CD4-positive, CD25-positive, alpha-beta regulatory T cell (primary cell): ENCODE results near the gene IRF4. TPM values are rescaled to one million over a fixed set of nuclear protein-coding genes. Genes with fewer than 3 reads are reported as not detected.
"Not testable (repeated sequence)": the region's sequence is repeated elsewhere in the genome, so short reads cannot be mapped to it uniquely, and the experiment has no call there.

Experiments
- ATAC-seq, 2 donors: fragments of 150-1000 bp; cut with Tn5 transposase; one replicate each; pipeline ENCODE4 v1.10.0; 2021; ENCODE audit warnings: low read depth in 2 of 2, moderate number of reproducible peaks in 2 of 2, moderate library complexity in 1 of 2
- DNase-seq, 3 donors: peaks; one replicate each; pipeline versions ENCODE4 v3.0.0 to v3.0.0-alpha.2; 2012 to 2022; ENCODE audit warnings: mixed read lengths in 1 of 3
- H3K27ac ChIP-seq: one replicate; pipeline ENCODE4 v1.7.0; 2013; ENCODE audit warnings: mild to moderate bottlenecking, low read length; ENCODE audit not compliant: insufficient read depth, poor library complexity, severe bottlenecking
- H3K27me3 ChIP-seq: one replicate; pipeline ENCODE4 v1.7.0; 2013; ENCODE audit warnings: low read length; ENCODE audit not compliant: control insufficient read depth, insufficient read depth
- H3K36me3 ChIP-seq: one replicate; pipeline ENCODE4 v1.7.0; 2013; ENCODE audit warnings: mild to moderate bottlenecking, low read length, moderate library complexity; ENCODE audit not compliant: control insufficient read depth, insufficient read depth
- H3K4me1 ChIP-seq: 2 replicates; pipeline ENCODE4 v1.7.0; 2013; ENCODE audit warnings: mild to moderate bottlenecking, low read length; ENCODE audit not compliant: insufficient read depth, control insufficient read depth, poor library complexity, severe bottlenecking
- H3K4me3 ChIP-seq: one replicate; pipeline ENCODE4 v1.7.0; 2013; ENCODE audit warnings: low read depth, mild to moderate bottlenecking, low read length, moderate library complexity
- H3K9me3 ChIP-seq, 2 experiments: 1 replicate in 1 of 2; 2 replicates in 1 of 2; pipeline ENCODE4 v1.7.0; 2013; ENCODE audit warnings: low read length in 2 of 2, mild to moderate bottlenecking in 1 of 2, moderate library complexity in 1 of 2; ENCODE audit not compliant: control insufficient read depth in 2 of 2
- H3K27ac Mint-ChIP-seq, 3 donors: one replicate each; pipeline ENCODE4 v1.8.0; 2020 to 2022; ENCODE audit warnings: mild to moderate bottlenecking in 3 of 3, mixed read lengths in 3 of 3, moderate library complexity in 2 of 3
- H3K27me3 Mint-ChIP-seq: one replicate; pipeline ENCODE4 v1.8.0; 2022; ENCODE audit warnings: mild to moderate bottlenecking, mixed read lengths
- H3K36me3 Mint-ChIP-seq: one replicate; pipeline ENCODE4 v1.8.0; 2020; ENCODE audit warnings: mixed read lengths
- H3K4me1 Mint-ChIP-seq, 4 donors: one replicate each; pipeline ENCODE4 v1.8.0; 2020 to 2022; ENCODE audit warnings: mixed read lengths in 4 of 4, mild to moderate bottlenecking in 1 of 4
- H3K4me3 Mint-ChIP-seq, 4 donors: one replicate each; pipeline ENCODE4 v1.8.0; 2020 to 2022; ENCODE audit warnings: mild to moderate bottlenecking in 4 of 4, mixed read lengths in 4 of 4, moderate library complexity in 3 of 4
- H3K9me3 Mint-ChIP-seq, 7 donors: one replicate each; pipeline ENCODE4 v1.8.0; 2020 to 2022; ENCODE audit warnings: mixed read lengths in 7 of 7, mild to moderate bottlenecking in 3 of 7, moderate library complexity in 2 of 7
- polyA plus RNA-seq, 4 donors: library from polyadenylated mRNA; unstranded; fragments of 300-500 nt; fragmentation: Illumina TruSeq; gene quantifications; one replicate each; pipeline ENCODE4 v1.2.3, GENCODE V29; 2021
- total RNA-seq: library from RNA; stranded (reverse); gene quantifications from one replicate; pipeline ENCODE4 v1.2.3, GENCODE V29; 2022

IRF4 gene
- total and polyA plus RNA-seq, 5 donors from 2014 or later: 9.0 to 71.3 (median 12.2) TPM

DNA sequence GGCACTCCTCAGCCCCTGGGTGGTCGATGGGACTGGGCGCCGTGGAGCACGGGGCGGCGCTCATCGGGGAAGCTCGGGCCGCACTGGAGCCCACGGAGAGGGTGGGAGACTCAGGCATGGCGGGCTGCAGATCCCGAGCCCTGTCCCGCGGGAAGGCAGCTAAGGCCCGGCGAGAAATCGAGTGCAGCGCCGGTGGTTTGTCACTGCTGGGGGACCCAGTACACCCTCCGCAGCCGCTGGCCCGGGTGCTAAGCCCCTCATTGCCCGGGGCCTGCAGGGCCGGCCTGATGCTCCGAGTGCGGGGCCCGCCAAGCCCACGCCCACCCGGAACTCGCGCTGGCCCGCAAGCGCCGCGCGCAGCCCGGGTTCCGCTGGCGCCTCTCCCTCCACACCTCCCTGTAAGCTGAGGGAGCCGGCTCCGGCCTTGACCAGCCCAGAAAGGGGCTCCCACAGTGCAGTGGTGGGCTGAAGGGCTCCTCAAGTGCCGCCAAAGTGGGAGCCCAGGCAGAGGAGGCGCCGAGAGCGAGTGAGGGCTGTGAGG lies 34.7 kb downstream of the IRF4 start:
- peaks cover 12% of the 10 kb centered on the region for H3K4me1 ChIP-seq
- not testable (repeated sequence) for H3K27ac Mint-ChIP-seq, H3K9me3 ChIP-seq, H3K4me3 ChIP-seq, ATAC-seq, H3K27me3 Mint-ChIP-seq, H3K9me3 Mint-ChIP-seq, H3K27me3 ChIP-seq, H3K4me3 Mint-ChIP-seq, H3K27ac ChIP-seq, DNase-seq, H3K36me3 Mint-ChIP-seq, H3K36me3 ChIP-seq
- peaks cover 0 to 33% (median 17%) of the 10 kb centered on the region in 4 donors for H3K4me1 Mint-ChIP-seq

DNA sequence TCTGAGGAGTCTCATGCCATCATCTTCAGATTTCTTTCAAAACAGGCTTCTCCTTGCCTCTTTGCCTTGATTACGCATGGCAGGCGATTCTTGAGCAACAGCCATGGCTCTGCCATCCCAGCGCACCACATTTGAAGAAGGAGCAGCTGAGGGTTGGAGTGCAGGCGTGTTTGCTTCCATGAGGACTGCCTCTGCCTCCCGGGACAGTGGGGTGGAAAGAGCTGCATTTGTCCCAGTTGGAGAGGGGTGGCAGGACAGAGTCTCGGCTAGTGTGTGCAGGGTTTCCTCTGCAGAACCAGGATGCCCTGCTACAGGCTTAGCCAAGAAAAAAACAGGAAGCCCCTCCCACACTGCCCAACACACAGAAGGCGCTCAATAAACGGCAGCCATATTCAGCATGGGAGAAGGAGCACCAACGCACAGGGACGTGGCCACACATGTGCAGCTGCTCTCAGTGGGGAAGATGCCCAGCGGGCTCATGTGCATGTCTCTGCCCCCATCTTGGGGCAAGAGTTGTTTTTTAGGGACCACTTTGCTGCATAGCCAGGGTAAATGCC lies 36.6 kb downstream of the IRF4 start:
- Histone ChIP-seq H3K9me3 (no peaks in the 10 kb centered on the region), H3K4me1 (peaks cover 12% of the 10 kb centered on the region), H3K36me3 (no peaks in the 10 kb centered on the region), H3K27me3 (no peaks in the 10 kb centered on the region), H3K27ac (no peak overlapping the region), H3K4me3 (no peak overlapping the region)
- H3K9me3 Mint-ChIP-seq: no peaks in the 10 kb centered on the region
- no peak overlapping the region for H3K4me3 Mint-ChIP-seq
- H3K36me3 Mint-ChIP-seq: no peaks in the 10 kb centered on the region
- DNase-seq (peak in 1 of 3 donors; percentile 51), ATAC-seq (no peak)
- H3K4me1 Mint-ChIP-seq: peaks cover 0 to 40% (median 22%) of the 10 kb centered on the region in 4 donors
- H3K27me3 Mint-ChIP-seq: peaks cover 4% of the 10 kb centered on the region
- H3K27ac Mint-ChIP-seq: no peak overlapping the region

DNA sequence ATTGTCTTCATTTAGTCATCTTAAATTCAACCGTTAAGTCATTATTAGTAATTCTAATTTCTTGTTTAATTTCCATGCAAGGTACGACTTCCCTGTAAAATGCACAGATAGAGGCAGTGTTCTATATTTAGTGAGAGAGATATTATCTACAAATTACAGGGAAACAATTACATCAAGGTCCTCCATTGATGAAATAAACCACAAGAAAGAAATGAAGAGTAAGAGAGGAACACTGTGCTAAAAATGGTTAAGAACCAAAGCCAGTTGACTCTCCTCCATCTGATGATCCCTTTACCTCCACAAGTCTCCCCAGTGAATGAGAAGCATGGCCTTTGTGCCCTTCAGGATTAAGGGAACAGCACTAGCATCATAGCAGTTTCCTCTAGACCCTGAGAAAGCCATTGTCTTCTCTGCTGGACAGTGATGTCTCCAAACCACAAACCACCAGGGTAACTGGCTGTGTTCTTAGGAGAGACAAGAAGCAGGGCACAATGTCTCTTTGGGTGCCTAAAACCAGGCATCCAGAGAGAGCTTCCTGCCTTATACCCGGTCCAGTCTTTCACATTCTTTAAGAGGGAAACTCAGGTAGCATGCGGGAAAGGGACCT lies 38.1 kb downstream of the IRF4 start:
- DNase-seq: no peak
- Histone ChIP-seq H3K4me3 (no peak overlapping the region), H3K4me1 (peaks cover 12% of the 10 kb centered on the region), H3K27me3 (no peaks in the 10 kb centered on the region), H3K36me3 (no peaks in the 10 kb centered on the region), H3K9me3 (no peaks in the 10 kb centered on the region), H3K27ac (no peak overlapping the region)
- Mint-ChIP-seq H3K27ac (peak overlapping the region in 1 of 3 donors; percentile 6), H3K27me3 (peaks cover 4% of the 10 kb centered on the region), H3K36me3 (no peaks in the 10 kb centered on the region), H3K9me3 (no peaks in the 10 kb centered on the region), H3K4me1 (peaks cover 0 to 41% (median 22%) of the 10 kb centered on the region in 4 donors), H3K4me3 (peak overlapping the region in 2 of 4 donors; percentile 15 to 52)
- no peak for ATAC-seq

DNA sequence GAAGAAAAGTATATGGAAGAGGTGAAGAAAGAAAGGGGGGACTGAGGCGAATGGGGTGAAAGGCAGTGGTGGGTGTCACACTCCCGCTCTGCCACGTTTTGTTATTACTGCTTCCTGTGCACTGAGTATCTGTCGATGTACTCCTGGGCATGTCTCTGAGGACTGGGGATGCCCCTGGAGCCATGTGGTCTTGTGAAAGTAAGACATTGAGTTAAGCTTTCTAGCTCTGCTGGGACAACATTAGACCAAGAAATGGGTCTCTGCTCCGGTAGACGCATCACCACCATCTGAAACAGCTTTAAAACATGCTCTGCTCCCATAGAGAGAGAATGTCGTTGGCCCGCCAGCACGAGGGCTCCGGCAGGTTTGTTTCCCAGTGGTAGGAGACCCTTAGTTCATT lies 40.0 kb downstream of the IRF4 start:
- Histone ChIP-seq H3K27ac (no peak overlapping the region), H3K4me3 (no peak overlapping the region), H3K4me1 (peaks cover 12% of the 10 kb centered on the region), H3K9me3 (no peaks in the 10 kb centered on the region), H3K27me3 (no peaks in the 10 kb centered on the region), H3K36me3 (no peaks in the 10 kb centered on the region)
- Mint-ChIP-seq H3K27ac (peak overlapping the region in 1 of 3 donors; percentile 10), H3K4me1 (peaks cover 4 to 44% (median 24%) of the 10 kb centered on the region in 4 donors), H3K27me3 (peaks cover 4% of the 10 kb centered on the region), H3K9me3 (no peaks in the 10 kb centered on the region), H3K36me3 (no peaks in the 10 kb centered on the region), H3K4me3 (no peak overlapping the region)
- no peak for ATAC-seq
- no peak for DNase-seq

DNA sequence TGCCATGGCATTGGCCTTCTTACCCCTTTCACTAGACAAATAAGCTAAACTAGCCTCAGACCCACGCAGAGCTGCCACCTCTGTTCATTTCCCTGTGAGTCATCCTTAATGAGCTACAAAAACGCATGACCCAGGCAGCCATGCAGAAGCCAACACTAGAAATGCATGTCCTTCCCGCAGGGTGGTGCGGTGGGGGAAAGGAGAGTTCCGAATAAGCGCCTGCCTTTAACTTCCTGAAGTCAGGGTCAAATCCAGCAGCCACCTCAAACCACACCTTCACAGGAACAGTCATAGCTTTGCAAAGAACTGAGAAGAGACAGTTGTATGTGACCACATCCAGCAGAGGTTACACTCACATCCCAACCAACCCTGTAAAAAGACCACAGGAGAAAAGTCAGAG lies 40.4 kb downstream of the IRF4 start:
- no peaks in the 10 kb centered on the region for H3K9me3 ChIP-seq
- no peaks in the 10 kb centered on the region for H3K9me3 Mint-ChIP-seq
- H3K27me3 ChIP-seq: no peaks in the 10 kb centered on the region
- peaks cover 4% of the 10 kb centered on the region for H3K27me3 Mint-ChIP-seq
- no peaks in the 10 kb centered on the region for H3K36me3 ChIP-seq
- peak in 1 of 3 donors; percentile 67 for DNase-seq
- no peaks in the 10 kb centered on the region for H3K36me3 Mint-ChIP-seq
- no peak overlapping the region for H3K4me3 Mint-ChIP-seq
- H3K4me1 Mint-ChIP-seq: peaks cover 4 to 44% (median 24%) of the 10 kb centered on the region in 4 donors
- H3K4me3 ChIP-seq: no peak overlapping the region
- peaks cover 12% of the 10 kb centered on the region for H3K4me1 ChIP-seq
- ATAC-seq: peak in 1 of 2 donors; percentile 28
- H3K27ac ChIP-seq: no peak overlapping the region
- H3K27ac Mint-ChIP-seq: peak overlapping the region in 1 of 3 donors; percentile 65

DNA sequence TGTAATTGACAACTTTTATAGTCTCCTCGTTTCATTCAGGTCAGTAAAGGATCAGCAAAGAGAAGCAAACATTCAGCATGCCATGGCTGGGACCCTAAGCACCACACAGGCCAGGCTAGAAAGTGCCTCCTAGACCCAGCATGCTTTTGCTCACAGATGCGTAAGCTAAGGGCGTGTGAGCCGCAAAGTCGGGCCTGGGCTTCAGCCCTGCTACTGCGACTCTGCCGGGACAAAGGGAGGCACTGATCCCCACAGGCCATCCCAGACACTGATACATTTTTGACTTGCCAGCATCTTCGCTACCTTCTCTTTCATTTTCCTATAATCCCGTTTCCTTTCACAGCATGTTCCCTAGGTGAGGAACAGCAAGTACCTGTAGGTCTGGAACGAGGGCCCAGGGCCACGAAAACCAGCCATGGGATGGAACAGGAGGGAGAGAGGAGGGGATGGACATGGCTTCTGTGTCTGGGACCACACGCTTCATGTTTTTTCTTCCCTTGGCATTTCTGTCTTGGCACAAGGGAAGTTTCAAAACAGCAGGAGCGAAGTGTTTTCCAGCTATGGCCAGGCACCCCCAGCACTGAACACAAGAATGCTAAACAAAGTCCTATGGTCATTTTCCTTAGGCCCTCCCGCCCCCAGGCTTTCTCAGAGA lies 42.6 kb downstream of the IRF4 start:
- H3K4me3 ChIP-seq: no peak overlapping the region
- DNase-seq (no peak), ATAC-seq (no peak)
- H3K36me3 ChIP-seq: no peaks in the 10 kb centered on the region
- H3K4me1 ChIP-seq: peaks cover 6% of the 10 kb centered on the region
- no peak overlapping the region for H3K4me3 Mint-ChIP-seq
- no peaks in the 10 kb centered on the region for H3K36me3 Mint-ChIP-seq
- H3K9me3 ChIP-seq: no peaks in the 10 kb centered on the region
- peaks cover 4% of the 10 kb centered on the region for H3K27me3 Mint-ChIP-seq
- H3K9me3 Mint-ChIP-seq: no peaks in the 10 kb centered on the region
- no peaks in the 10 kb centered on the region for H3K27me3 ChIP-seq
- no peak overlapping the region for H3K27ac ChIP-seq
- H3K27ac Mint-ChIP-seq: peak overlapping the region in 2 of 3 donors; percentile 63 to 67
- H3K4me1 Mint-ChIP-seq: peaks cover 4 to 34% (median 21%) of the 10 kb centered on the region in 4 donors

DNA sequence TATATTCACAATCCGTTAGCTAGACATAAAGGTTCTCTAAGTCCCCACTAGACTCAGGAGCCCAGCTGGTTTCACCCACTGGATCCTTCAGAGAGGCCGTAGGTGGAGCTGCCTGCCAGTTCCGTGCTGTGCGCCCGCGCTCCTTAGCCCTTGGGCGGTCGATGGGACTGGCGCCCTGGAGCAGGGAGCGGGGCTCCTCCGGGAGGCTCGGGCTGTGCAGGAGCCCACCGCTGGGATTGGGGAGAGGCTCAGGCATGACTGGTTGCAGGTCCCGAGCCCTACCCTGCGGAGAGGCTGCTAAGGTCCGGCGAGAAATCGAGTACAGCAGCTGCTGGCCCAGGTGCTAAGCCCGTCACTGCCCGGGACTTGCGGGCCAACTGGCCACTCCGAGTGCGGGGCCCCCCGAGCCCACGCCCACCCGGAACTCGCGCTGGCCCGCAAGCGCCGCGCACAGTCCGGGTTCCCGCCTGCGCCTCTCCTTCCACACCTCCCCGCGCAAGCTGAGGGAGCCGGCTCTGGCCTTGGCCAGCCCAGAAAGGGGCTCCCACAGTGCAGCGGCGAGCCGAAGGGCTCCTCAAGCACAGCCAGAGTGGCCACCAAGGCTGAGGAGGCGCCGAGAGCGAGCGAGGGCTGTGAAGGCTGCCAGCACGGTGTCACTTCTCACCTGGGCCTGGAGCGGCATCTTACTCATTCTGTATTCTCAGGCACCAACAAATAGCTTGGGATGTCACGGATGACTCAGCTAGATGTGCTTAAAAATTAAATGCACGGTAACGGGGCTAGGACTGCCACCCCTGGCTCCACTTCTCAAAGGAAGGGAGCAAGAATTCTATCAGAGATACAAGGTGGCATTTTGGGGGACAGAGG lies 44.1 kb downstream of the IRF4 start:
- Mint-ChIP-seq H3K27me3 (peaks cover 1% of the 10 kb centered on the region), H3K36me3 (no peaks in the 10 kb centered on the region), H3K9me3 (no peaks in the 10 kb centered on the region), H3K4me1 (peaks cover 4 to 22% (median 11%) of the 10 kb centered on the region in 4 donors), H3K4me3 (no peak overlapping the region), H3K27ac (peak overlapping the region in 1 of 3 donors; percentile 67)
- Histone ChIP-seq H3K4me3 (no peak overlapping the region), H3K9me3 (no peaks in the 10 kb centered on the region), H3K36me3 (no peaks in the 10 kb centered on the region), H3K4me1 (no peaks in the 10 kb centered on the region), H3K27ac (no peak overlapping the region), H3K27me3 (no peaks in the 10 kb centered on the region)
- no peak for DNase-seq
- ATAC-seq: no peak
